Activated CD4-positive, alpha-beta memory T cell treated with anti-CD3 and anti-CD28 coated beads for 36 hours (primary cell): ENCODE results near the gene MFGE8. TPM values are rescaled to one million over a fixed set of nuclear protein-coding genes. Genes with fewer than 3 reads are reported as not detected.
A peak's percentile ranks its signal among the peaks of the same experiment; 100 is the strongest.

ENCODE experiments used
- CTCF ChIA-PET: fragments of 350-600 bp; sonication (Branson Sonifier 250); formaldehyde crosslinking; loops from one replicate; lab custom pipeline; 2021; ENCODE audit warnings: antibody characterized with exemption, inconsistent platforms; lab: Charles Lee
- POLR2A ChIA-PET: fragments of 350-600 bp; sonication (Branson Sonifier 250); formaldehyde crosslinking; loops from one replicate; lab custom pipeline; 2021; ENCODE audit warnings: antibody characterized with exemption; lab: Charles Lee
- DNase-seq: peaks from one replicate; pipeline ENCODE4 v3.0.0-alpha.2; 2020
- H3K27ac Mint-ChIP-seq: one replicate; pipeline ENCODE4 v1.8.0; 2021; ENCODE audit warnings: mixed read lengths
- H3K27me3 Mint-ChIP-seq: one replicate; pipeline ENCODE4 v1.8.0; 2021; ENCODE audit warnings: mixed read lengths
- H3K36me3 Mint-ChIP-seq: one replicate; pipeline ENCODE4 v1.8.0; 2021; ENCODE audit warnings: mixed read lengths
- H3K4me1 Mint-ChIP-seq: one replicate; pipeline ENCODE4 v1.8.0; 2021; ENCODE audit warnings: low read depth, mixed read lengths
- H3K4me3 Mint-ChIP-seq: one replicate; pipeline ENCODE4 v1.8.0; 2021; ENCODE audit warnings: mild to moderate bottlenecking, mixed read lengths
- H3K9me3 Mint-ChIP-seq: one replicate; pipeline ENCODE4 v1.8.0; 2021; ENCODE audit warnings: mixed read lengths
- intact Hi-C: fragments of 100-400 bp; cut with micrococcal nuclease; formaldehyde crosslinking; loops from one replicate; pipeline ENCODE4 v1.15.1; 2023
- total RNA-seq, 2 experiments: library from RNA; stranded (reverse); gene quantifications; one replicate each; pipeline ENCODE4 v1.2.3, GENCODE V29; 2021

The MFGE8 gene
- total RNA-seq, 2 experiments from 2014 or later: 13.7 to 16.4 TPM

GRCh38 chr15:88915354-88915753 lies 2.2 kb upstream of the MFGE8 start:
- intact Hi-C loops: loop anchor here (10.0 kb wide), 1 partner anchor 419 kb away; the partner anchor contains the start of gene POLG
- H3K27ac Mint-ChIP-seq: no peak overlapping the region
- ChIA-PET CTCF (interaction anchor here (2.0 kb wide), 1 partner anchor 10 kb away, joined by 12 read pairs; no protein-coding TSS in a partner anchor), POLR2A (no interaction called here)
- no peaks in the 10 kb centered on the region for H3K9me3 Mint-ChIP-seq
- H3K36me3 Mint-ChIP-seq: no peaks in the 10 kb centered on the region
- no peak overlapping the region for H3K4me3 Mint-ChIP-seq
- H3K4me1 Mint-ChIP-seq: peaks cover 32% of the 10 kb centered on the region
- peaks cover 5% of the 10 kb centered on the region for H3K27me3 Mint-ChIP-seq
- DNase-seq: no peak

- POLR2A ChIA-PET: no interaction called here
- Mint-ChIP-seq H3K36me3 (no peaks in the 10 kb centered on the region), H3K27me3 (peaks cover 2% of the 10 kb centered on the region), H3K9me3 (no peaks in the 10 kb centered on the region), H3K4me3 (peak overlapping the region; percentile 76), H3K27ac (no peak overlapping the region), H3K4me1 (peaks cover 20% of the 10 kb centered on the region)
- DNase-seq: no peak
- intact Hi-C loops: loop anchor here (10.0 kb wide), 1 partner anchor 421 kb away; the partner anchor contains the start of gene POLG
- CTCF ChIA-PET: interaction anchor here (0.7 to 1.5 kb wide), 2 partner anchors 9 to 447 kb away, joined by 3 to 10 read pairs; partner anchors contain the start of genes MRPL46 and MRPS11
These were observed 631 bp upstream of the MFGE8 start for GRCh38 chr15:88913850-88914169.

- Mint-ChIP-seq H3K9me3 (no peaks in the 10 kb centered on the region), H3K27me3 (peaks cover under 1% of the 10 kb centered on the region), H3K4me1 (peaks cover 14% of the 10 kb centered on the region), H3K36me3 (no peaks in the 10 kb centered on the region), H3K27ac (no peak overlapping the region), H3K4me3 (peak overlapping the region; percentile 76)
- ChIA-PET CTCF (no interaction called here), POLR2A (no interaction called here)
- DNase-seq: no peak
- intact Hi-C loops: loop anchor here (10.0 kb wide), 1 partner anchor 422 kb away; the partner anchor contains the start of gene POLG
These were observed 668 bp downstream of the MFGE8 start for GRCh38 chr15:88912500-88912921.

GRCh38 chr15:88911766-88912118 lies 1.4 kb downstream of the MFGE8 start:
- H3K27ac Mint-ChIP-seq: no peak overlapping the region
- H3K4me3 Mint-ChIP-seq: peak overlapping the region; percentile 76
- intact Hi-C loops: loop anchor here (10.0 kb wide), 1 partner anchor 423 kb away; the partner anchor contains the start of gene POLG
- ChIA-PET CTCF (no interaction called here), POLR2A (no interaction called here)
- no peak for DNase-seq
- no peaks in the 10 kb centered on the region for H3K36me3 Mint-ChIP-seq
- no peaks in the 10 kb centered on the region for H3K27me3 Mint-ChIP-seq
- H3K9me3 Mint-ChIP-seq: no peaks in the 10 kb centered on the region
- H3K4me1 Mint-ChIP-seq: peaks cover 14% of the 10 kb centered on the region

GRCh38 chr15:88909956-88910831 lies 3.0 kb downstream of the MFGE8 start:
- intact Hi-C loops: loop anchor here (10.0 kb wide), 1 partner anchor 425 kb away; the partner anchor contains the start of gene POLG
- no peak for DNase-seq
- H3K4me3 Mint-ChIP-seq: no peak overlapping the region

GRCh38 chr15:88908697-88909621 lies 4.2 kb downstream of the MFGE8 start:
- ChIA-PET POLR2A (no interaction called here), CTCF (interaction anchor here (1.1 kb wide), 2 partner anchors 12 to 108 kb away, joined by 3 read pairs; no protein-coding TSS in a partner anchor)
- H3K27me3 Mint-ChIP-seq: no peaks in the 10 kb centered on the region
- no peak overlapping the region for H3K27ac Mint-ChIP-seq
- no peak overlapping the region for H3K4me3 Mint-ChIP-seq
- no peaks in the 10 kb centered on the region for H3K36me3 Mint-ChIP-seq
- intact Hi-C loops: no loop called here
- no peaks in the 10 kb centered on the region for H3K9me3 Mint-ChIP-seq
- DNase-seq: no peak
- H3K4me1 Mint-ChIP-seq: peaks cover 28% of the 10 kb centered on the region

More at GRCh38 chr15:88909956-88910831, 3.0 kb downstream of the MFGE8 start:
- ChIA-PET POLR2A (no interaction called here), CTCF (no interaction called here)
- H3K27ac Mint-ChIP-seq: no peak overlapping the region
- no peaks in the 10 kb centered on the region for H3K27me3 Mint-ChIP-seq
- no peaks in the 10 kb centered on the region for H3K9me3 Mint-ChIP-seq
- no peaks in the 10 kb centered on the region for H3K36me3 Mint-ChIP-seq
- H3K4me1 Mint-ChIP-seq: peaks cover 16% of the 10 kb centered on the region

- POLR2A ChIA-PET: no interaction called here
- Mint-ChIP-seq H3K27me3 (no peaks in the 10 kb centered on the region), H3K27ac (no peak overlapping the region)
These were observed 5.1 kb downstream of the MFGE8 start for GRCh38 chr15:88908123-88908522.

GRCh38 chr15:88907111-88907510 lies 6.1 kb downstream of the MFGE8 start:
- Mint-ChIP-seq H3K9me3 (no peaks in the 10 kb centered on the region), H3K4me3 (no peak overlapping the region), H3K36me3 (no peaks in the 10 kb centered on the region), H3K27me3 (no peaks in the 10 kb centered on the region), H3K27ac (no peak overlapping the region), H3K4me1 (peaks cover 33% of the 10 kb centered on the region)
- ChIA-PET CTCF (interaction anchor here (1.3 kb wide), 1 partner anchor 12 kb away, joined by 4 read pairs; no protein-coding TSS in a partner anchor), POLR2A (no interaction called here)
- no peak for DNase-seq
- intact Hi-C loops: no loop called here

More at GRCh38 chr15:88908123-88908522, 5.1 kb downstream of the MFGE8 start:
- H3K4me1 Mint-ChIP-seq: peaks cover 27% of the 10 kb centered on the region
- DNase-seq: no peak
- CTCF ChIA-PET: interaction anchor here (0.6 to 1.3 kb wide), 4 partner anchors 11 to 270 kb away, joined by 3 to 4 read pairs (median 3); no protein-coding TSS in a partner anchor
- intact Hi-C loops: no loop called here
- H3K9me3 Mint-ChIP-seq: no peaks in the 10 kb centered on the region
- no peaks in the 10 kb centered on the region for H3K36me3 Mint-ChIP-seq
- no peak overlapping the region for H3K4me3 Mint-ChIP-seq

- POLR2A ChIA-PET: no interaction called here
- peaks cover 33% of the 10 kb centered on the region for H3K4me1 Mint-ChIP-seq
- DNase-seq: no peak
- CTCF ChIA-PET: interaction anchor here (0.8 to 5.5 kb wide), 4 partner anchors 9 to 223 kb away, joined by 3 to 97 read pairs (median 8); no protein-coding TSS in a partner anchor
- H3K27ac Mint-ChIP-seq: no peak overlapping the region
- intact Hi-C loops: no loop called here
- peaks cover 2% of the 10 kb centered on the region for H3K36me3 Mint-ChIP-seq
- H3K4me3 Mint-ChIP-seq: no peak overlapping the region
- no peaks in the 10 kb centered on the region for H3K27me3 Mint-ChIP-seq
- H3K9me3 Mint-ChIP-seq: no peaks in the 10 kb centered on the region
These were observed 6.6 kb downstream of the MFGE8 start for GRCh38 chr15:88906551-88906950.

- ChIA-PET POLR2A (no interaction called here), CTCF (interaction anchor here (0.8 to 5.5 kb wide), 10 partner anchors 9 to 338 kb away, joined by 3 to 97 read pairs (median 10); partner anchors contain the start of genes FANCI and HAPLN3)
- Mint-ChIP-seq H3K36me3 (peaks cover 2% of the 10 kb centered on the region), H3K9me3 (no peaks in the 10 kb centered on the region), H3K27ac (no peak overlapping the region), H3K4me1 (peaks cover 33% of the 10 kb centered on the region), H3K4me3 (no peak overlapping the region), H3K27me3 (no peaks in the 10 kb centered on the region)
- intact Hi-C loops: no loop called here
- no peak for DNase-seq
These were observed 7.0 kb downstream of the MFGE8 start for GRCh38 chr15:88906130-88906529.

- H3K4me3 Mint-ChIP-seq: no peak overlapping the region
- CTCF ChIA-PET: interaction anchor here (0.9 to 5.5 kb wide), 43 partner anchors 8 to 462 kb away, joined by 3 to 97 read pairs (median 6); partner anchors contain the start of genes FANCI, HAPLN3, MFGE8 and MRPL46
- peaks cover 33% of the 10 kb centered on the region for H3K4me1 Mint-ChIP-seq
- POLR2A ChIA-PET: interaction anchor here (0.8 kb wide), 1 partner anchor 17 kb away, joined by 3 read pairs; no protein-coding TSS in a partner anchor
- intact Hi-C loops: no loop called here
- H3K27me3 Mint-ChIP-seq: no peaks in the 10 kb centered on the region
- no peak overlapping the region for H3K27ac Mint-ChIP-seq
- H3K9me3 Mint-ChIP-seq: no peaks in the 10 kb centered on the region
- H3K36me3 Mint-ChIP-seq: peaks cover 2% of the 10 kb centered on the region
- no peak for DNase-seq
These were observed 7.6 kb downstream of the MFGE8 start for GRCh38 chr15:88905576-88905975.
